ENCODE data around the gene MMP15.

The MMP15 gene

GRCh38 chr16:58036943-58037342 is 11.4 kb downstream of the MMP15 start:
- Histone ChIP-seq H3K27ac (no peak overlapping the region), H3K4me3 (ENCODE audit: low read depth in 1 of 2, low read length in 1 of 2) (no peak overlapping the region), H3K36me3 (no peaks in the 10 kb centered on the region), H3K27me3 (no peaks in the 10 kb centered on the region), H3K4me1 (ENCODE audit: control insufficient read depth in 1 of 2, insufficient read depth in 1 of 2, low read depth in 1 of 2, low read length in 1 of 2) (no peaks in the 10 kb centered on the region), H3K9me3 (no peaks in the 10 kb centered on the region)
- TF ChIP-seq CTCF (IDR thresholded peaks at IDR 0.05) = no peak

- Histone ChIP-seq H3K4me3 (ENCODE audit: low read depth in 1 of 2, low read length in 1 of 2) (no peak overlapping the region), H3K36me3 (no peaks in the 10 kb centered on the region), H3K27ac (no peak overlapping the region), H3K27me3 (no peaks in the 10 kb centered on the region), H3K4me1 (ENCODE audit: control insufficient read depth in 1 of 2, insufficient read depth in 1 of 2, low read depth in 1 of 2, low read length in 1 of 2) (no peaks in the 10 kb centered on the region), H3K9me3 (no peaks in the 10 kb centered on the region)
- no peak for TF ChIP-seq CTCF (IDR thresholded peaks at IDR 0.05)
Observed at GRCh38 chr16:58037365-58038057, 12.0 kb downstream of the MMP15 start.

GRCh38 chr16:58038219-58038641 is 12.7 kb downstream of the MMP15 start:
- Histone ChIP-seq H3K4me3 (ENCODE audit: low read depth in 1 of 2, low read length in 1 of 2) (no peak overlapping the region), H3K27me3 (no peaks in the 10 kb centered on the region), H3K9me3 (no peaks in the 10 kb centered on the region), H3K27ac (no peak overlapping the region), H3K4me1 (ENCODE audit: control insufficient read depth in 1 of 2, insufficient read depth in 1 of 2, low read depth in 1 of 2, low read length in 1 of 2) (no peaks in the 10 kb centered on the region), H3K36me3 (no peaks in the 10 kb centered on the region)
- no peak for TF ChIP-seq CTCF (IDR thresholded peaks at IDR 0.05)

- H3K4me1 ChIP-seq (ENCODE audit: control insufficient read depth in 1 of 2, insufficient read depth in 1 of 2, low read depth in 1 of 2, low read length in 1 of 2) = no peaks in the 10 kb centered on the region
- H3K27ac ChIP-seq = no peak overlapping the region
- TF ChIP-seq CTCF (IDR thresholded peaks at IDR 0.05) = no peak
- H3K27me3 ChIP-seq = no peaks in the 10 kb centered on the region
- H3K36me3 ChIP-seq = no peaks in the 10 kb centered on the region
- H3K9me3 ChIP-seq = no peaks in the 10 kb centered on the region
- H3K4me3 ChIP-seq (ENCODE audit: low read depth in 1 of 2, low read length in 1 of 2) = no peak overlapping the region
Observed at GRCh38 chr16:58039829-58040495, 14.4 kb downstream of the MMP15 start.

GRCh38 chr16:58040496-58040846 is 14.9 kb downstream of the MMP15 start:
- no peak for TF ChIP-seq CTCF (IDR thresholded peaks at IDR 0.05)
- no peaks in the 10 kb centered on the region for H3K27me3 ChIP-seq
- H3K9me3 ChIP-seq = no peaks in the 10 kb centered on the region
- no peaks in the 10 kb centered on the region for H3K36me3 ChIP-seq
- no peak overlapping the region for H3K27ac ChIP-seq
- no peaks in the 10 kb centered on the region for H3K4me1 ChIP-seq (ENCODE audit: control insufficient read depth in 1 of 2, insufficient read depth in 1 of 2, low read depth in 1 of 2, low read length in 1 of 2)
- H3K4me3 ChIP-seq (ENCODE audit: low read depth in 1 of 2, low read length in 1 of 2) = no peak overlapping the region
